GM21515 (cell line): Measurements from ENCODE around the gene CLASRP.
"Not testable (repeated sequence)": the region's sequence is repeated elsewhere in the genome, so short reads cannot be mapped to it uniquely, and the experiment has no call there.

Source experiments
- ATAC-seq: cut with Tn5 transposase; IDR thresholded peaks from one replicate; pipeline ENCODE4 v1.9.1; 2021; ENCODE audit not compliant: unreplicated experiment

The CLASRP gene

GRCh38 chr19:45038931-45039893, at the start of gene CLASRP:
Gene CLASRP, plus strand, starts transcription at chr19:45039045. Its CDS starts 1,168 bp downstream, at chr19:45040213.
- ATAC-seq: peak; percentile 77

GRCh38 chr19:44990459-44990858, 48.4 kb upstream of the CLASRP start:
- no peak for ATAC-seq

DNA sequence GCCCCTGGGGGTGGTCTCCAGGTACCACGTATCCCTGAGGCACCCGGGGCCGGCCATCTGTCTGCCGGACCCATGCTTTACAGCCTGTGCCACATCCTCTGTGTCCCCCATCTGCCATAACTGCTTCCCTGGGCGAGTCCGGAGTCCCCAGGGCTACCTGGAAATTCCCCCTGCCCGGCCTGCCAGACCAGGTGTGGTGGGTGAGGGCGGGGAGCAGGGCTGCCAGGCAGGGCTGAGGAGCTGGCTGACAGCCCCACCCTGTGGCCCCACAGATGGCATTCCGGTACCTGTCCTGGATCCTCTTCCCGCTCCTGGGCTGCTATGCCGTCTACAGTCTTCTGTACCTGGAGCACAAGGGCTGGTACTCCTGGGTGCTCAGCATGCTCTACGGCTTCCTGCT, 47.9 kb upstream of the CLASRP start:
- no peak for ATAC-seq

GRCh38 chr19:44992336-44993163, 46.3 kb upstream of the CLASRP start:
- ATAC-seq: no peak

- no peak for ATAC-seq
Observed at GRCh38 chr19:44993526-44993925, 45.3 kb upstream of the CLASRP start.

DNA sequence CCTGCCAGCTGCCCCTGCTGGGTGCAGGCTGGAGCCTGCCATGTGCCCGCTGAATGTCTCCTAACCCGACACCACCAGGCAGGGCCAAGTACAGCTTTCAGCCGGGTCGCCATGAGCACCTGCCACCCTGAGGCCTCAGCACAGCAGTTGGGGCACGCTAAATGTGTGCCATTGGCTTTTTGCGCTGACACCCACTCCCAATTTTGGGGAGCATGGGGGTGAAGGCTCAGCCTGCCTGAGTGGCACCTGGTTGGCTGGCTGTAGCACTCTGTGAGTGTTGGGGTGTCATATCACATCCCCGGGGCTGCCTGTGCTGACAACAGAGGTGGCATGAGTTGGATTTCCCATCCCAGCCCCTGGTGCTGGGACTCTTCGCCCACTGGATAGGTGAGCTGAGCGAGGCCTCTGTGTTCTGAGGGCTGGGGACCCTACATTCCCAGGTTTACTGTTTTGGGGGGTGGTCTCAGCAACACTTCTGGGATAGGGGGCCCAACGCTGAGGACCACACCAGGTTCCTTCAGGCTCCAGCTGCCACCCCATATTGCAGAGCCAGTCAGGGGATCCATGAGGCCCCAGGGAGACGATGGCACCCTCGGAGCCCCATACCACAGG, 44.8 kb upstream of the CLASRP start:
- ATAC-seq: no peak

DNA sequence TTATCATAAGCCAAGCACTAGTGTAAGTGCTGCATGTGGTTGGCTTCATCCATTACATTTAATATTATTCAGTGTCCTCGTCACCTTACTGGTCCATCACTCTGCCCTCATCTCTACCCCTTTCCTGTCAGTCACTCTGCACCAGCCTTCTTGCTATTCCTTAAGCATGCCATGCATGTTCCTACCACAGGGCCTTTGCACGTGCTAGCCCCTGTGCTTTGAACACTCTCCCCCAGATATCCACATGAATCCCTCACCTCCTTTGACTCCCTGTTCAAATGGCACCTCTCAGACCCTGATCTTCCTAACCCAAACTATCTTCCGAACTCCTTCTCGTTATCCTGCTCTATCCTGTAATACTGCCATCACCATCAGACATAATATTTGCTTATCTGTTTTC, 40.8 kb upstream of the CLASRP start:
- no peak for ATAC-seq

DNA sequence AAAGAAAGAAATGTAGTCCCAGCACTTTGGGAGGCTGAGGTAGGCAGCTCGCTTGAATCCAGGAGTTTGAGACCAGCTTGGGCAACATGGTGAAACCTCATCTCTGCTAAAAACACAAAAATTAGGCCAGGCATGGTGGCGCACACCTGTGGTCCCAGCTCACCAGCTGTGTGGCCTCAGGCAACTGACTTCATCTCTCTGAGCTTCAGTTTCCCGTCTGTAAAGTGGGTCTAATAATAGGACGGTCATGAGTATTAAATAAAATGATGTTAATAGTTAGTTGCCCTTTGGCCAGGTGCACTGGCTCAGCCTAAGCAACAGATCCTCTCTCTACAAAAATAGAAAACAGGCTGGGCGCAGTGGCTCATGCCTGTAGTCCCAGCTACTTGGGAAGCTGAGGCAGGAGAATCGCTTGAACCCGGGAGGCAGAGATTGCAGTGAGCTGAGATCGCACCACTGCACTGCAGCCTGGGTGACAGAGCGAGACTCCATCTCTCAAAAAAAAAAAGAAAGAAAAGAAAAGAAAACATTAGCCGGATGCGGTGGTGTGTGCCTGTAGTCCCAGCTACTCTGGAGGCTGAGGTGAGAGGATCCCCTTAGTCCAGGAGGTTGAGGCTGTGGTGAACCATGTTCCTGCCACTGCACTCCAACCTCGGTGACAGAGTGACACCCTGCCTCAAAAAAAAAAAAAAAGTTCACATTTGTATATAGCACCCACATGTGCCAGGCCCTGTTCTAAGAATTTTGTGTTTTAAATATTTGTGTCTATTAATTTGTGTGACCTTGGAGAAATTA, 39.5 kb upstream of the CLASRP start:
- ATAC-seq: not testable (repeated sequence)

- not testable (repeated sequence) for ATAC-seq
Observed at GRCh38 chr19:45000665-45001064, 38.2 kb upstream of the CLASRP start.

DNA sequence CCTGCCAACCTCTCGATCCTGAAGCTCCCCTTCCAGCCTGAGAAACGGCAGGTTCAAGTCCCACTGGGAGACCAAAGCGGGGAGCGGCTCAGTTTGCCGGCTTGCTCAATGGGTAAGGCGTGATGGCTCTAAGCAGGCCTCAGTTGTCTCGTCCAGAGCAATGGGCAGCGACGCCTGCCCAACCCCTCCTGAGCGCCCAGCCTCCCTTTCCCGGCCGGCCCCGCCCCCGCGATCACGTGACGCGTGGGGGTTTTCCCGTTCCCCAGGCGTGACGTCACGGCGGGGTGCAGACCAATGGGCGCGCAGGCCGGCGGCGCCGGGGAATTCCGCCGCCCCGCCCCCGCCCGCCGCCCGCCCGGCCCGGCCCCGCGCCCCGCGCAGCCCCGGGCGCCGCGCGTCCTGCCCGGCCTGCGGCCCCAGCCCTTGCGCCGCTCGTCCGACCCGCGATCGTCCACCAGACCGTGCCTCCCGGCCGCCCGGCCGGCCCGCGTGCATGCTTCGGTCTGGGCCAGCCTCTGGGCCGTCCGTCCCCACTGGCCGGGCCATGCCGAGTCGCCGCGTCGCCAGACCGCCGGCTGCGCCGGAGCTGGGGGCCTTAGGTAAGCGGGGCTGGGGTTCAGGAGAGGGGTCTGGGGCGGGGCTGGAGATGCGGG, 37.6 kb upstream of the CLASRP start, which contains the start of gene RELB:
Gene RELB (plus strand): TSS at position 378 of the 653 bp plus-strand sequence. CDS start 116 bp downstream, at position 494.
- peak; percentile 43 for ATAC-seq

GRCh38 chr19:45003485-45003884, 35.4 kb upstream of the CLASRP start:
- ATAC-seq: no peak

DNA sequence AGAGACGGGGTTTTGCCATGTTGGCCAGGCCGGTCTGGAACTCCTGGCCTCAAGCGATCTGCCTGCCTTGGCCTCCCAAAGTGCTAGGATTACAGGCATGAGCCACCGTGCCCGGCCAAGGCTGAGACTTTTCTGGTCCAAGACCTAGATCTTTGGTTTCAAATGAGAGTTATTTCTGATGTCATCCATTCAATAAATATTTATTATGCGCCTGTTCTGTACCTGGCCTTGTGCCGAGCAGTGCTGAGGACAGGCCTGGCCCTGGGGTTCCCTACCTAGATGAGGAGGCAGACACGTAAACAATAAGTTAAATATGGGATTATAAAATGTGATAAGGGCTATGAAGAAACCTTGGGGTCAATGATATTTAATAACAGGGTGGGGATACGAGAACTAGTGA, 33.1 kb upstream of the CLASRP start:
- no peak for ATAC-seq

GRCh38 chr19:45008552-45008951, 30.3 kb upstream of the CLASRP start:
- ATAC-seq: no peak

GRCh38 chr19:45009625-45010255, 29.1 kb upstream of the CLASRP start:
- ATAC-seq: no peak

DNA sequence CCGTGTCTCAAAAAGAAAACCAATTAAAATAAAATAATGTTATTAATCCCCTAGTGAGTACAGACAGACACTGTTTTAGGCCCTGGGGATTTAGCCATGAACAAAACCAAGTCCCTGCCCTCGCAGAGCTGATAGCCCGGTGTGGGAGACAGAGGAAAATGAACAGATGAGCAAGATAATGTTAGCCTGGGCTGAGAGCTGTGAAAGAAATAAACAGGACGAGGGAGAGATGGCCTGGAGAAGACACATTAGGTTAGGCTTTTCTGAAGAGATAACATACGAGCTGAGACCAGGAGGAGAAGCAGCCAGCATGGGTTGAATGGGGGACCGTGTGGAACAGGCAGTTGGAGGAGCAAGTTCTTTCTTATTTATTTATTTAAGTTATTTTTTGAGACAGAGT, 28.5 kb upstream of the CLASRP start:
- no peak for ATAC-seq

DNA sequence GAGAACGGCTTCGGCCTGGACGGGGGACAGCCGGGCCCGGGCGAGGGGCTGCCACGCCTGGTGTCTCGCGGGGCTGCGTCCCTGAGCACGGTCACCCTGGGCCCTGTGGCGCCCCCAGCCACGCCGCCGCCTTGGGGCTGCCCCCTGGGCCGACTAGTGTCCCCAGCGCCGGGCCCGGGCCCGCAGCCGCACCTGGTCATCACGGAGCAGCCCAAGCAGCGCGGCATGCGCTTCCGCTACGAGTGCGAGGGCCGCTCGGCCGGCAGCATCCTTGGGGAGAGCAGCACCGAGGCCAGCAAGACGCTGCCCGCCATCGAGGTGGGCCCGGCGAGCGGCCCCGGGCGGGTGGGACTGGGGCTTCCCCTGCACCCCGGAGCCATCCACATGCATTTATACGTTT, 26.9 kb upstream of the CLASRP start:
- no peak for ATAC-seq

DNA sequence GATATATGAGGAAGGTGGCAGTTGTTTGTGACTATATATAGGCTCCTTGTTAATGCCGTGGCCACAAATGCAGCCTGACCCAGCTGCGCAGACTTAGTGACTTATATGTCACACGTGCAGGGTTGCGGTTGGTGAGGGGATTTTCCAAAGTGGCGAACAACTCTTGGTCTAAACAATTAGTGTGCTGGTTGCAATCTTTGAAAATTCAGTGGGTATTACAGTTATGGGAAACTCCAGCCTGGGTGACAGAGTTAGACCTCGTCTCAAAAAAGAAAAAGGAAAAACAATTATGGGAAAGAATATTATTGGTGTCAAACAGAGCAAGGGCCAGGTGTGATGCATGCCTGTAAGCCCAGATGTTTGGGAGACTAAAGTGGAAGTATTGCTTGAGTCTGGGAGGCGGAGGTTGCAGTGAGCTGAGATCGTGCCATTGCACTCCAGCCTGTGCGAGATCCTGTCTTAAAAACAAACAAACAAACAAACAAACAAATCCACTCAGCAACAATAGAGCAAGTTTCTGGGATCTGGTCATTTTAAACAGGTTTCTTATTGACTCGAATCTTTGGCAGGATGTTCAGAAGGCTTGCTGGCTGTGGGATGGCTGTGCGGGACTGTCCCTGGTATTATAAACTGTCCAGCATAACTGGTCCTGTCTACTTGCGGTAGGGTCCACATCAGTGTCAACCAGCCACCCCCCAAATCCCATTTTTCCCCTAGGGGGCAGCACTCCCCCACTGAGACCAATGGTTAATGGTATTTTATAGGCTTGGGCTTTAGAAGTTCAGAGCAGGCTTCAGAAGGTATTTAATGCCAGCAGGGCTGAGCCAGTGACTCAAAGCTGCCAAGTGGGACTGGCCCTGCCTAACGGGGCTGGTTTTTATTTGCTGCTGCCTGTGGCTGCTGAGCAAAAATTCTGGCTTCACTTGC, 22.2 kb upstream of the CLASRP start:
- ATAC-seq: peak; percentile 56

- no peak for ATAC-seq
Observed at GRCh38 chr19:45019187-45019586, 19.7 kb upstream of the CLASRP start.
